OCI-LY7 (cell line): Measurements from ENCODE around the gene PRRT1B.

Experiments
- CTCF ChIP-seq: fragments of 200-600 bp; sonication (generic); conservative IDR thresholded peaks from 2 replicates; pipeline ENCODE4 v1.5.1; 2014; ENCODE audit warnings: mild to moderate bottlenecking, antibody characterized with exemption, low read length, moderate library complexity, mixed read lengths
- EZH2phosphoT487 ChIP-seq: fragments of 200-600 bp; sonication (generic); IDR thresholded peaks from 2 replicates; pipeline ENCODE4 v1.6.1; 2018; ENCODE audit warnings: low read depth, borderline replicate concordance, mild to moderate bottlenecking, mixed run types, antibody characterized with exemption, low read length, moderate library complexity, mixed read lengths

- TF ChIP-seq CTCF (no peak), EZH2phosphoT487 (no peak)
Observed at GRCh38 chr9:131606896-131607567, 61.7 kb downstream of the PRRT1B start.
